Neural cell (in vitro differentiated cells): ENCODE results near the gene CRACDL. TPM values are rescaled to one million over a fixed set of nuclear protein-coding genes. Genes with fewer than 3 reads are reported as not detected.

ENCODE experiments used
- H2AFZ ChIP-seq: fragments of 200-600, 300-800 bp; sonication (generic), shearing (Covaris generic); 2 replicates; pipeline ENCODE4 v1.6.0; 2014; ENCODE audit warnings: low read depth, mild to moderate bottlenecking, antibody characterized with exemption, low read length, moderate library complexity
- H3F3A ChIP-seq: fragments of 200-600 bp; shearing (Covaris generic); 2 replicates; pipeline ENCODE4 v1.6.1; 2016; ENCODE audit warnings: mild to moderate bottlenecking, moderate library complexity, mixed read lengths, antibody characterized with exemption, low read length; ENCODE audit not compliant: insufficient read depth, poor library complexity, severe bottlenecking
- H3K27ac ChIP-seq: fragments of 200-600, 300-800 bp; sonication (generic), shearing (Covaris generic); 2 replicates; pipeline ENCODE4 v1.5.1; 2014; ENCODE audit warnings: mild to moderate bottlenecking, low read length, moderate library complexity
- H3K27me3 ChIP-seq: fragments of 300-800, 200-600 bp; sonication (generic), shearing (Covaris generic); 2 replicates; pipeline ENCODE4 v1.6.0; 2014; ENCODE audit warnings: mild to moderate bottlenecking, low read depth, low read length, moderate library complexity; ENCODE audit not compliant: insufficient read depth
- H3K36me3 ChIP-seq: fragments of 300-800, 200-600 bp; sonication (generic), shearing (Covaris generic); 2 replicates; pipeline ENCODE4 v1.5.1; 2014; ENCODE audit warnings: mild to moderate bottlenecking, antibody characterized with exemption, low read length, moderate library complexity; ENCODE audit not compliant: insufficient read depth
- H3K4me2 ChIP-seq: fragments of 300-800, 200-600 bp; sonication (generic), shearing (Covaris generic); 2 replicates; pipeline ENCODE4 v1.6.0; 2014; ENCODE audit warnings: mild to moderate bottlenecking, low read length
- H3K4me3 ChIP-seq: fragments of 300-800, 200-600 bp; sonication (generic), shearing (Covaris generic); 2 replicates; pipeline ENCODE4 v1.5.1; 2014; ENCODE audit warnings: mild to moderate bottlenecking, low read length, moderate library complexity
- H3K79me2 ChIP-seq: fragments of 200-600 bp; shearing (Covaris generic); replicated peaks from 2 replicates; pipeline ENCODE4 v1.6.0; 2014; ENCODE audit warnings: mild to moderate bottlenecking, low read length, moderate library complexity; ENCODE audit not compliant: insufficient read depth
- H3K9ac ChIP-seq: fragments of 300-800, 200-600 bp; sonication (generic), shearing (Covaris generic); 2 replicates; pipeline ENCODE4 v1.6.1; 2016; ENCODE audit warnings: mild to moderate bottlenecking, low read length, mixed read lengths
- H3K9me2 ChIP-seq: fragments of 200-600 bp; shearing (Covaris generic); 2 replicates; pipeline ENCODE4 v1.6.1; 2016; ENCODE audit warnings: mild to moderate bottlenecking, low read length, mixed read lengths; ENCODE audit not compliant: insufficient read depth
- H3K9me3 ChIP-seq: fragments of 200-600, 300-800 bp; sonication (generic), shearing (Covaris generic); 2 replicates; pipeline ENCODE4 v1.6.1; 2016; ENCODE audit warnings: mild to moderate bottlenecking, mixed run types, low read length, moderate library complexity, mixed read lengths
- H4K20me1 ChIP-seq: fragments of 200-600 bp; shearing (Covaris generic); 2 replicates; pipeline ENCODE4 v1.6.1; 2016; ENCODE audit warnings: mild to moderate bottlenecking, mixed run types; ENCODE audit not compliant: insufficient read depth
- CTCF ChIP-seq: fragments of 450-650 bp; IDR thresholded peaks from 2 replicates; pipeline ENCODE4 v1.5.1; 2014; ENCODE audit warnings: antibody characterized with exemption, mild to moderate bottlenecking, moderate library complexity; ENCODE audit not compliant: poor library complexity, severe bottlenecking
- EP300 ChIP-seq: fragments of 450-650 bp; conservative IDR thresholded peaks from 2 replicates; pipeline ENCODE4 v1.6.1; 2014; ENCODE audit warnings: antibody characterized with exemption, mild to moderate bottlenecking, moderate library complexity; ENCODE audit not compliant: poor library complexity, severe bottlenecking
- EZH2 ChIP-seq: fragments of 200-600, 300-800 bp; shearing (Covaris generic), sonication (generic); IDR thresholded peaks from 2 replicates; pipeline ENCODE4 v1.6.1; 2014; ENCODE audit warnings: antibody characterized with exemption, low read length, borderline replicate concordance, mild to moderate bottlenecking; ENCODE audit not compliant: insufficient read depth, poor library complexity, severe bottlenecking
- MXI1 ChIP-seq: fragments of 450-650 bp; conservative IDR thresholded peaks from 2 replicates; pipeline ENCODE4 v1.6.1; 2014; ENCODE audit warnings: antibody characterized with exemption, mild to moderate bottlenecking; ENCODE audit not compliant: poor library complexity, severe bottlenecking
- POLR2AphosphoS5 ChIP-seq: IDR thresholded peaks from 2 replicates; pipeline ENCODE4 v1.6.1; 2012
- RAD21 ChIP-seq: fragments of 450-650 bp; conservative IDR thresholded peaks from 2 replicates; pipeline ENCODE4 v1.6.1; 2014; ENCODE audit warnings: antibody characterized with exemption, mild to moderate bottlenecking, moderate library complexity
- REST ChIP-seq: IDR thresholded peaks from 2 replicates; pipeline ENCODE4 v1.6.1; 2012; ENCODE audit warnings: borderline replicate concordance
- SMC3 ChIP-seq: fragments of 450-650 bp; conservative IDR thresholded peaks from 2 replicates; pipeline ENCODE4 v1.6.1; 2014; ENCODE audit warnings: antibody characterized with exemption, mild to moderate bottlenecking, moderate library complexity; ENCODE audit not compliant: poor library complexity
- TAF1 ChIP-seq: IDR thresholded peaks from 2 replicates; pipeline ENCODE4 v1.6.1; 2012; ENCODE audit warnings: low read depth
- polyA plus RNA-seq: library from polyadenylated mRNA; depleted of rRNA; stranded (reverse); fragments of >200 nt; gene quantifications from 2 replicates; pipeline ENCODE4 v1.2.3, GENCODE V29; 2014

The CRACDL gene
- polyA plus RNA-seq, 1 donor from 2014 or later: 0.85 TPM

- Histone ChIP-seq H2AFZ (no peak overlapping the region), H3K4me2 (no peak overlapping the region)
- TF ChIP-seq SMC3: no peak
- no peak for TF ChIP-seq EP300
- no peak for TF ChIP-seq MXI1
- TF ChIP-seq POLR2AphosphoS5: no peak
Measured at GRCh38 chr2:98826856-98827255, 109.2 kb downstream of the CRACDL start.

GRCh38 chr2:98825858-98826257 lies 110.2 kb downstream of the CRACDL start:
- TF ChIP-seq REST (no peak), EZH2 (no peak), RAD21 (no peak), EP300 (no peak), TAF1 (no peak), MXI1 (no peak), SMC3 (no peak), CTCF (no peak), POLR2AphosphoS5 (no peak)

More at GRCh38 chr2:98826856-98827255, 109.2 kb downstream of the CRACDL start:
- H3K9me2 ChIP-seq: no peaks in the 10 kb centered on the region
- H3F3A ChIP-seq: no peaks in the 10 kb centered on the region
- H3K27ac ChIP-seq: no peak overlapping the region
- H3K4me3 ChIP-seq: no peak overlapping the region
- H3K79me2 ChIP-seq: no peaks in the 10 kb centered on the region
- H3K9ac ChIP-seq: no peak overlapping the region
- H3K9me3 ChIP-seq: no peaks in the 10 kb centered on the region
- H3K36me3 ChIP-seq: no peaks in the 10 kb centered on the region
- H3K27me3 ChIP-seq: peaks cover 25% of the 10 kb centered on the region
- H4K20me1 ChIP-seq: no peaks in the 10 kb centered on the region

More at GRCh38 chr2:98825858-98826257, 110.2 kb downstream of the CRACDL start:
- Histone ChIP-seq H3K79me2 (no peaks in the 10 kb centered on the region), H3F3A (no peaks in the 10 kb centered on the region), H3K9me3 (no peaks in the 10 kb centered on the region), H3K4me2 (no peak overlapping the region), H3K27me3 (peaks cover 27% of the 10 kb centered on the region), H2AFZ (no peak overlapping the region), H3K36me3 (no peaks in the 10 kb centered on the region), H3K9ac (no peak overlapping the region), H3K27ac (no peak overlapping the region), H3K4me3 (no peak overlapping the region), H3K9me2 (no peaks in the 10 kb centered on the region), H4K20me1 (no peaks in the 10 kb centered on the region)
